PC-9 (cell line): ENCODE measurements around the gene VWC2. TPM values are rescaled to one million over a fixed set of nuclear protein-coding genes. Genes with fewer than 3 reads are reported as not detected.
A peak's percentile ranks its signal among the peaks of the same experiment; 100 is the strongest.

Source experiments
- BruUV-seq: library from RNA; stranded (reverse); fragments of 400-500 nt; replicated peaks from 2 replicates; lab custom pipeline; 2021; lab: Mats Ljungman, UMichigan
- CTCF ChIA-PET: fragments of 300-600 bp; sonication (Branson Sonifier 250); formaldehyde crosslinking; loops from one replicate; lab custom pipeline; 2022; ENCODE audit warnings: antibody characterized with exemption; lab: Charles Lee
- POLR2A ChIA-PET: fragments of 300-600 bp; sonication (Branson Sonifier 250); formaldehyde crosslinking; loops from one replicate; lab custom pipeline; 2022; ENCODE audit warnings: antibody characterized with exemption; ENCODE audit not compliant: unreplicated experiment; lab: Charles Lee
- DNase-seq, 2 experiments: peaks; one replicate each; pipeline versions ENCODE4 v3.0.0 to v3.0.0-alpha.2; 2015 to 2022; ENCODE audit warnings: mixed read lengths in 1 of 2
- H2AFZ ChIP-seq: fragments of 200-600 bp; sonication (generic); 2 replicates; pipeline ENCODE4 v1.8.1; 2017; ENCODE audit warnings: antibody characterized with exemption
- H3F3A ChIP-seq: fragments of 200-600 bp; sonication (generic); 2 replicates; pipeline ENCODE4 v1.8.1; 2017; ENCODE audit warnings: antibody characterized with exemption, mild to moderate bottlenecking, low read depth; ENCODE audit not compliant: insufficient read depth
- H3K27ac ChIP-seq: fragments of 200-600 bp; sonication (generic); 2 replicates; pipeline ENCODE4 v1.6.1; 2016; ENCODE audit warnings: mixed run types
- H3K27me3 ChIP-seq: fragments of 200-600 bp; sonication (generic); 2 replicates; pipeline ENCODE4 v1.6.1; 2016; ENCODE audit warnings: low read depth, mixed run types; ENCODE audit not compliant: insufficient read depth
- H3K36me3 ChIP-seq: fragments of 200-600 bp; sonication (generic); 2 replicates; pipeline ENCODE4 v1.6.1; 2016; ENCODE audit warnings: low read depth, mixed run types
- H3K4me1 ChIP-seq: fragments of 200-600 bp; sonication (generic); replicated peaks from 2 replicates; pipeline ENCODE4 v1.6.1; 2016; ENCODE audit warnings: mixed run types; ENCODE audit not compliant: insufficient read depth
- H3K4me2 ChIP-seq: fragments of 200-600 bp; sonication (generic); 2 replicates; pipeline ENCODE4 v1.6.1; 2017; ENCODE audit warnings: mixed run types
- H3K4me3 ChIP-seq: fragments of 200-600 bp; sonication (generic); 2 replicates; pipeline ENCODE4 v1.6.1; 2016; ENCODE audit warnings: mixed run types
- H3K79me2 ChIP-seq: fragments of 200-600 bp; sonication (generic); 2 replicates; pipeline ENCODE4 v1.6.1; 2017; ENCODE audit warnings: low read depth, mixed run types
- H3K9me2 ChIP-seq: fragments of 200-600 bp; sonication (generic); 2 replicates; pipeline ENCODE4 v1.8.1; 2017; ENCODE audit warnings: mild to moderate bottlenecking; ENCODE audit not compliant: insufficient read depth
- H3K9me3 ChIP-seq: fragments of 200-600 bp; sonication (generic); 2 replicates; pipeline ENCODE4 v1.8.1; 2016; ENCODE audit warnings: low read depth; ENCODE audit not compliant: insufficient read depth
- H4K20me1 ChIP-seq: fragments of 200-600 bp; sonication (generic); 2 replicates; pipeline ENCODE4 v1.8.1; 2017; ENCODE audit not compliant: insufficient read depth
- CTCF ChIP-seq: fragments of 200-600 bp; sonication (generic); conservative IDR thresholded peaks from 2 replicates; pipeline ENCODE4 v1.6.1; 2017; ENCODE audit warnings: mixed run types, antibody characterized with exemption, mild to moderate bottlenecking, moderate library complexity
- EZH2 ChIP-seq: fragments of 200-600 bp; sonication (generic); IDR thresholded peaks from 2 replicates; pipeline ENCODE4 v1.8.0; 2017; ENCODE audit warnings: antibody characterized with exemption, low read depth
- intact Hi-C: fragments of 100-400 bp; cut with micrococcal nuclease; formaldehyde crosslinking; loops from one replicate; pipeline ENCODE4 v1.10.0; 2022; ENCODE audit not compliant: unreplicated experiment
- total RNA-seq: library from RNA; stranded (reverse); gene quantifications from 2 replicates; pipeline ENCODE4 v1.2.3, GENCODE V29; 2021

VWC2 gene
- total RNA-seq, 1 experiment from 2014 or later: not detected

GRCh38 chr7:49789736-49790135, 16.3 kb downstream of the VWC2 start:
- no TSS peak for BruUV-seq
- POLR2A ChIA-PET: no interaction called here
- intact Hi-C loops: no loop called here
- CTCF ChIA-PET: no interaction called here
- Histone ChIP-seq H3K4me3 (no peak overlapping the region), H4K20me1 (no peaks in the 10 kb centered on the region), H3K9me2 (no peaks in the 10 kb centered on the region), H2AFZ (no peak overlapping the region), H3K79me2 (no peaks in the 10 kb centered on the region), H3K4me2 (no peak overlapping the region), H3K36me3 (no peaks in the 10 kb centered on the region), H3F3A (no peaks in the 10 kb centered on the region), H3K4me1 (no peaks in the 10 kb centered on the region), H3K9me3 (no peaks in the 10 kb centered on the region), H3K27me3 (peaks cover 26% of the 10 kb centered on the region), H3K27ac (no peak overlapping the region)
- no peak for DNase-seq
- no peak for TF ChIP-seq CTCF
- TF ChIP-seq EZH2: no peak

DNA sequence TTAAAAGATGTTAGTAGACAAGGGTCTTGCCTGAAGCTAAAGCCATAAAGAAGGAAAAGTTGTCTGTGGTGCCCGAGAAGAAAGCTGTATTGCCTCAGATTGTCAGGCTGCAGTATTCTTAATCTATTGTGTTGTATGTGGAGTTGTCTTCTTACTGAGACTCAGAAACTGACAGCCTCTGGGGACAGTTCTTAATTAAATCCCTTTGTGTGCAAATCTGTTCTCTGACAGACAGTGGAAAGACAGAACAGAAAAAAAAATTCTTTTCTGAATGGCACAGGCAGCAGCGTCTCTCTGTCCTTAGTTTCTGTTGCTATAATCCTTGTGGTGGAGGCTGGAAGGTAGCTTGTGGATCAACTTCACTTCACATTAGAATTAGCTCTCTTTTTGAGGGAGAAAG, 16.8 kb downstream of the VWC2 start:
- no peak overlapping the region for H3K27ac ChIP-seq
- H3K4me2 ChIP-seq: no peak overlapping the region
- H3K27me3 ChIP-seq: peaks cover 26% of the 10 kb centered on the region
- no peaks in the 10 kb centered on the region for H4K20me1 ChIP-seq
- H3K9me2 ChIP-seq: no peaks in the 10 kb centered on the region
- no peaks in the 10 kb centered on the region for H3K9me3 ChIP-seq
- H3F3A ChIP-seq: no peaks in the 10 kb centered on the region
- no peaks in the 10 kb centered on the region for H3K4me1 ChIP-seq
- intact Hi-C loops: no loop called here
- H3K36me3 ChIP-seq: no peaks in the 10 kb centered on the region
- no peak for DNase-seq
- ChIA-PET CTCF (no interaction called here), POLR2A (no interaction called here)
- H3K4me3 ChIP-seq: no peak overlapping the region
- no peak overlapping the region for H2AFZ ChIP-seq
- no peaks in the 10 kb centered on the region for H3K79me2 ChIP-seq
- no TSS peak for BruUV-seq
- TF ChIP-seq EZH2 (no peak), CTCF (no peak)

DNA sequence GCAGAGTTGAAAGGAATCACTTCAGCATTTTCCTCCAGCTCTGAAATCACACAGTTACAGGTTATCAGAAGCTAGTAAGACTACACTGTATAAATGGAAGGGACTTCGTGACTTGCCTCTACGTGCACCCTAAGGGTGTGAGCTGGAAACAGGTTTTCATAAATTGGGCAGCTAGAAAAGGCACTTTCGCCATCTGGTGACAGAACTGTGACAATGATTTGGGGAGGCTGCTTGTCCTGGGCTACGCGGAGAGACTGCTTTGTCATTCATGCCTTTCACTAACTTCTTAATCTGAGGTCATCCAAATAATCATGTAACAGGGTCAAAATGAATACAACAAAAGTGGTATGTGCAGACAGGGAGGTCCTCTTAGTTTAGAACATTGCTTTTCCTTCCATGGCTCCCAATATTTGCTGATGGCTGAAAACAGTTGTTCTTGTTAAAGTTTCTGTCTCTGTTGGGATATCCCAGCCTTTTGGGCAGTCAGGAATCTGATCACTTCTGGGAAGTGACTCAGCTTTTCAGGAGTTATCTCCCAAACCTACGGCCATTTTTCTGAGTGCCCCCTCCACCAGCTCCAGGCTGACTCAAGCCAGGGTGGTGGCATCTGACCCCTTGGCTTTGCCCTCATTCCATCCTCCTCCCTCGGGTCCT, 17.8 kb downstream of the VWC2 start:
- Histone ChIP-seq H3K4me1 (no peaks in the 10 kb centered on the region), H4K20me1 (no peaks in the 10 kb centered on the region), H3K27me3 (peaks cover 26% of the 10 kb centered on the region), H3F3A (no peaks in the 10 kb centered on the region), H3K4me3 (no peak overlapping the region), H3K36me3 (no peaks in the 10 kb centered on the region), H3K79me2 (no peaks in the 10 kb centered on the region), H3K9me3 (no peaks in the 10 kb centered on the region), H3K27ac (no peak overlapping the region), H3K4me2 (no peak overlapping the region), H3K9me2 (no peaks in the 10 kb centered on the region), H2AFZ (no peak overlapping the region)
- BruUV-seq: no TSS peak
- CTCF ChIA-PET: interaction anchor here (0.6 kb wide), 1 partner anchor 301 kb away, joined by 3 read pairs; no protein-coding TSS in a partner anchor
- TF ChIP-seq EZH2 (no peak), CTCF (peak; percentile 60)
- POLR2A ChIA-PET: no interaction called here
- no peak for DNase-seq
- intact Hi-C loops: no loop called here
